HepG2 (cell line): Measurements from ENCODE around the gene TEKT5. TPM values are rescaled to one million over a fixed set of nuclear protein-coding genes. Genes with fewer than 3 reads are reported as not detected.

Experiments
- AHR ChIP-seq: IDR thresholded peaks from 2 replicates; pipeline ENCODE4 v1.6.1; 2018; ENCODE audit warnings: missing genetic modification reagents, missing compliant biosample characterization
- ASH2L ChIP-seq: fragments of 300-600, 200-600 bp; sonication (generic); IDR thresholded peaks from 2 replicates; pipeline ENCODE4 v1.7.0; 2017; ENCODE audit warnings: low read depth, mild to moderate bottlenecking, moderate library complexity, mixed read lengths, low read length; ENCODE audit not compliant: insufficient read length
- DMAP1 ChIP-seq: IDR thresholded peaks from 2 replicates; pipeline ENCODE4 v1.6.1; 2016
- KDM4B ChIP-seq: sonication (generic); formaldehyde crosslinking; IDR thresholded peaks from 2 replicates; pipeline ENCODE4 v1.4.0; 2020; ENCODE audit warnings: missing genetic modification reagents
- KDM6A ChIP-seq: IDR thresholded peaks from 2 replicates; pipeline ENCODE4 v1.6.1; 2016; ENCODE audit warnings: low read depth
- MED13 ChIP-seq: sonication (generic); formaldehyde crosslinking; IDR thresholded peaks from 2 replicates; pipeline ENCODE4 v1.5.0; 2020; ENCODE audit warnings: missing genetic modification reagents
- NCOA2 ChIP-seq: sonication (generic); formaldehyde crosslinking; IDR thresholded peaks from 2 replicates; pipeline ENCODE4 v1.8.0; 2022; ENCODE audit warnings: inconsistent platforms
- NFIB ChIP-seq: sonication (generic); formaldehyde crosslinking; IDR thresholded peaks from 2 replicates; pipeline ENCODE4 v1.9.0; 2021; ENCODE audit warnings: missing genetic modification reagents, mild to moderate bottlenecking, borderline replicate concordance
- RAD21 ChIP-seq: fragments of 450-650 bp; formaldehyde crosslinking; IDR thresholded peaks from 2 replicates; pipeline ENCODE4 v1.5.0; 2020; ENCODE audit warnings: mild to moderate bottlenecking
- RBFOX2 ChIP-seq: fragments of 200-400 bp; formaldehyde crosslinking; IDR thresholded peaks from 2 replicates; pipeline ENCODE4 v1.6.1; 2017; ENCODE audit warnings: low read depth, mild to moderate bottlenecking, low read length
- RFX1 ChIP-seq: fragments of 450-650 bp; IDR thresholded peaks from 2 replicates; pipeline ENCODE4 v1.6.1; 2017
- RFX3 ChIP-seq: IDR thresholded peaks from 2 replicates; pipeline ENCODE4 v1.6.1; 2016; ENCODE audit warnings: missing biosample characterization, missing genetic modification reagents
- SETDB1 ChIP-seq: sonication (generic); formaldehyde crosslinking; IDR thresholded peaks from 2 replicates; pipeline ENCODE4 v1.5.1; 2020; ENCODE audit warnings: missing genetic modification reagents, mild to moderate bottlenecking, borderline replicate concordance
- SRSF9 ChIP-seq: fragments of 200-400 bp; formaldehyde crosslinking; IDR thresholded peaks from 2 replicates; pipeline ENCODE4 v1.6.1; 2018; ENCODE audit warnings: borderline replicate concordance, mild to moderate bottlenecking, low read depth, low read length; ENCODE audit not compliant: insufficient read depth, poor library complexity, severe bottlenecking
- TOPORS ChIP-seq: sonication (generic); formaldehyde crosslinking; IDR thresholded peaks from 2 replicates; pipeline ENCODE4 v1.8.0; 2023; ENCODE audit warnings: mild to moderate bottlenecking, missing genetic modification reagents
- ZNF224 ChIP-seq: sonication (generic); formaldehyde crosslinking; IDR thresholded peaks from 2 replicates; pipeline ENCODE4 v1.5.0; 2020; ENCODE audit warnings: mild to moderate bottlenecking, missing genetic modification reagents
- ZNF468 ChIP-seq: sonication (generic); formaldehyde crosslinking; IDR thresholded peaks from 2 replicates; pipeline ENCODE4 v1.8.0; 2022; ENCODE audit warnings: mild to moderate bottlenecking, moderate library complexity, missing genetic modification reagents
- ZNF619 ChIP-seq: sonication (generic); formaldehyde crosslinking; IDR thresholded peaks from 2 replicates; pipeline ENCODE4 v1.4.0; 2020; ENCODE audit warnings: mild to moderate bottlenecking, missing genetic modification reagents
- ZNF790 ChIP-seq: sonication (generic); formaldehyde crosslinking; IDR thresholded peaks from 2 replicates; pipeline ENCODE4 v1.8.0; 2022; ENCODE audit warnings: missing genetic modification reagents, mild to moderate bottlenecking, borderline replicate concordance
- polyA plus RNA-seq, 8 experiments: library from polyadenylated mRNA; depleted of rRNA in 3 of 8; stranded (reverse) in 7 of 8; unstranded in 1 of 8; fragments of >200 nt; fragmentation: Illumina TruSeq in 4 of 8; extraction: Trizol in 4 of 8; gene quantifications; 2 replicates each; pipeline versions ENCODE4 v1.2.1 to v1.2.3, GENCODE V29; 2011 to 2016; ENCODE audit warnings: low read depth in 4 of 8, missing spikeins in 1 of 8, mixed read lengths in 1 of 8; ENCODE audit not compliant: insufficient read depth in 1 of 8
- total RNA-seq, 5 experiments: library from RNA; depleted of rRNA; stranded (reverse); fragments of >200 nt; fragmentation: Illumina TruSeq; extraction: Trizol; gene quantifications; 2 replicates each; pipeline ENCODE4 v1.2.3, GENCODE V29; 2016; ENCODE audit warnings: low read depth in 1 of 5
- TF ChIP-seq, protein P1 (sequence below): sonication (generic); formaldehyde crosslinking; IDR thresholded peaks from 2 replicates; pipeline ENCODE4 v1.5.0; 2020; ENCODE audit warnings: mild to moderate bottlenecking, missing genetic modification reagents
- TF ChIP-seq, protein P2 (sequence below), 2 experiments: sonication (generic) in 1 of 2; formaldehyde crosslinking in 1 of 2; IDR thresholded peaks; 2 replicates each; pipeline versions ENCODE4 v1.5.1 to v1.6.1; 2011 to 2020; ENCODE audit warnings: borderline replicate concordance in 1 of 2, low read depth in 1 of 2, low read length in 1 of 2, mild to moderate bottlenecking in 1 of 2, missing genetic modification reagents in 1 of 2, moderate library complexity in 1 of 2
- TF ChIP-seq, protein P3 (sequence below): sonication (generic); formaldehyde crosslinking; IDR thresholded peaks from 2 replicates; pipeline ENCODE4 v1.8.0; 2022; ENCODE audit warnings: mild to moderate bottlenecking, missing genetic modification reagents, moderate library complexity
- TF ChIP-seq, protein P4 (sequence below): sonication (generic); formaldehyde crosslinking; IDR thresholded peaks from 2 replicates; pipeline ENCODE4; 2020; ENCODE audit warnings: missing genetic modification reagents, mild to moderate bottlenecking, borderline replicate concordance

The TEKT5 gene
- total and polyA plus RNA-seq, 2 of the 13 experiments (the other 11 are each of a cell fraction or from before 2014, with no cell fraction given), result 0.16 TPM; not detected in 1

DNA sequence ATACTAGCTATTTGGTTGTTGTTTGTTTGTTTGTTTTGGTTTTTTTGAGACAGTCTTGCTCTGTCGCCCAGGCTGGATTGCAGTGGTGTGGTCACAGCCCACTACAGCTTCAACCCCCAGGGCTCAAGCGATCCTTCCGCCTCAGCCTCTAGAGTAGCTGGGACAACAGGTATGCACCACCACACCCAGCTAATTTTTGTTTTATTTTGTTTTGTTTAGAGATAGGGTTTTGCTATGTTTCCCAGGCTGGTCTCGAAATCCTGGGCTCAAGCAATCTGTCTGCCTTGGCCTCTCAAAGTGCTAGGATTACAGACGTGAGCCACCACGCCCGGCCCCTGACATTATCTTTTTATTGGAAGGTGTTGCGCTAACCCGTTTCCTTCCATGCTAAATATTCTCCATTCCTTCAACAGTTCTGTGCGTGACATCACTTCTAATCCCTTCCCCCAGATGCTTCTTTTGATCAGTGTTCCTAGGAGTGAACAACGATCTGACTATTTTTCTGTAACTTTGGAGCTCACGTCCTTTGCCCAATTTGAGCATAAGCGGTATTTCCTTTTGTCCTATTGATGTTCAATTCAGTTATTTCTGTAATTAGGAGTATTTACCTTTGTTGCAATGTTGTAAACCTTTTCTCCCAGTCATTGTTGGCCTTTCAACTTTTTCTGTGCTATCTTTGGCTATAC lies 84.1 kb downstream of the TEKT5 start (continued):
- no peak for TF ChIP-seq NFIB (CRISPR knock-in tag)
- TF ChIP-seq ZNF224, result no peak; the same call in 1 of the 2 replicates
- TF ChIP-seq TOPORS, result no peak
- TF ChIP-seq RFX1, result no peak
- TF ChIP-seq ASH2L, result peak; percentile 97
- no peak for TF ChIP-seq ZNF468 (CRISPR knock-in tag)
- no peak for TF ChIP-seq SRSF9
- no peak for TF ChIP-seq RBFOX2
- no peak for TF ChIP-seq ZNF790 (CRISPR knock-in tag)
- TF ChIP-seq RAD21 (CRISPR knock-in tag), result no peak
- peak; percentile 7; the same call in 1 of the 2 replicates for TF ChIP-seq RFX3 (CRISPR knock-in tag)
- no peak for TF ChIP-seq DMAP1
- no peak for TF ChIP-seq KDM4B (CRISPR knock-in tag)
- peak; percentile 94 for TF ChIP-seq KDM6A (CRISPR knock-in tag)
- TF ChIP-seq SETDB1, result no peak
- TF ChIP-seq, protein P1, sequence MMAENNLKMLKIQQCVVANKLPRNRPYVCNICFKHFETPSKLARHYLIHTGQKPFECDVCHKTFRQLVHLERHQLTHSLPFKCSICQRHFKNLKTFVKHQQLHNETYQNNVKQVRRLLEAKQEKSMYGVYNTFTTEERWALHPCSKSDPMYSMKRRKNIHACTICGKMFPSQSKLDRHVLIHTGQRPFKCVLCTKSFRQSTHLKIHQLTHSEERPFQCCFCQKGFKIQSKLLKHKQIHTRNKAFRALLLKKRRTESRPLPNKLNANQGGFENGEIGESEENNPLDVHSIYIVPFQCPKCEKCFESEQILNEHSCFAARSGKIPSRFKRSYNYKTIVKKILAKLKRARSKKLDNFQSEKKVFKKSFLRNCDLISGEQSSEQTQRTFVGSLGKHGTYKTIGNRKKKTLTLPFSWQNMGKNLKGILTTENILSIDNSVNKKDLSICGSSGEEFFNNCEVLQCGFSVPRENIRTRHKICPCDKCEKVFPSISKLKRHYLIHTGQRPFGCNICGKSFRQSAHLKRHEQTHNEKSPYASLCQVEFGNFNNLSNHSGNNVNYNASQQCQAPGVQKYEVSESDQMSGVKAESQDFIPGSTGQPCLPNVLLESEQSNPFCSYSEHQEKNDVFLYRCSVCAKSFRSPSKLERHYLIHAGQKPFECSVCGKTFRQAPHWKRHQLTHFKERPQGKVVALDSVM (CRISPR knock-in tag), result peak; percentile 64
- peak; percentile 91 for TF ChIP-seq NCOA2 (CRISPR knock-in tag)
- TF ChIP-seq AHR (CRISPR knock-in tag), result no peak
- TF ChIP-seq, protein P2, sequence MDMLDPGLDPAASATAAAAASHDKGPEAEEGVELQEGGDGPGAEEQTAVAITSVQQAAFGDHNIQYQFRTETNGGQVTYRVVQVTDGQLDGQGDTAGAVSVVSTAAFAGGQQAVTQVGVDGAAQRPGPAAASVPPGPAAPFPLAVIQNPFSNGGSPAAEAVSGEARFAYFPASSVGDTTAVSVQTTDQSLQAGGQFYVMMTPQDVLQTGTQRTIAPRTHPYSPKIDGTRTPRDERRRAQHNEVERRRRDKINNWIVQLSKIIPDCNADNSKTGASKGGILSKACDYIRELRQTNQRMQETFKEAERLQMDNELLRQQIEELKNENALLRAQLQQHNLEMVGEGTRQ (IDR thresholded peaks at IDR 0.05; ENCODE audit: low read depth, low read length), result no peak
- TF ChIP-seq, protein P2 (CRISPR knock-in tag; IDR thresholded peaks at IDR 0.05; ENCODE audit: borderline replicate concordance), result no peak
- TF ChIP-seq ZNF619 (CRISPR knock-in tag), result no peak; the same call in 1 of the 2 replicates
- TF ChIP-seq MED13 (CRISPR knock-in tag), result no peak
- TF ChIP-seq, protein P3, sequence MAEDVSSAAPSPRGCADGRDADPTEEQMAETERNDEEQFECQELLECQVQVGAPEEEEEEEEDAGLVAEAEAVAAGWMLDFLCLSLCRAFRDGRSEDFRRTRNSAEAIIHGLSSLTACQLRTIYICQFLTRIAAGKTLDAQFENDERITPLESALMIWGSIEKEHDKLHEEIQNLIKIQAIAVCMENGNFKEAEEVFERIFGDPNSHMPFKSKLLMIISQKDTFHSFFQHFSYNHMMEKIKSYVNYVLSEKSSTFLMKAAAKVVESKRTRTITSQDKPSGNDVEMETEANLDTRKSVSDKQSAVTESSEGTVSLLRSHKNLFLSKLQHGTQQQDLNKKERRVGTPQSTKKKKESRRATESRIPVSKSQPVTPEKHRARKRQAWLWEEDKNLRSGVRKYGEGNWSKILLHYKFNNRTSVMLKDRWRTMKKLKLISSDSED (CRISPR knock-in tag), result no peak
- TF ChIP-seq, protein P4, sequence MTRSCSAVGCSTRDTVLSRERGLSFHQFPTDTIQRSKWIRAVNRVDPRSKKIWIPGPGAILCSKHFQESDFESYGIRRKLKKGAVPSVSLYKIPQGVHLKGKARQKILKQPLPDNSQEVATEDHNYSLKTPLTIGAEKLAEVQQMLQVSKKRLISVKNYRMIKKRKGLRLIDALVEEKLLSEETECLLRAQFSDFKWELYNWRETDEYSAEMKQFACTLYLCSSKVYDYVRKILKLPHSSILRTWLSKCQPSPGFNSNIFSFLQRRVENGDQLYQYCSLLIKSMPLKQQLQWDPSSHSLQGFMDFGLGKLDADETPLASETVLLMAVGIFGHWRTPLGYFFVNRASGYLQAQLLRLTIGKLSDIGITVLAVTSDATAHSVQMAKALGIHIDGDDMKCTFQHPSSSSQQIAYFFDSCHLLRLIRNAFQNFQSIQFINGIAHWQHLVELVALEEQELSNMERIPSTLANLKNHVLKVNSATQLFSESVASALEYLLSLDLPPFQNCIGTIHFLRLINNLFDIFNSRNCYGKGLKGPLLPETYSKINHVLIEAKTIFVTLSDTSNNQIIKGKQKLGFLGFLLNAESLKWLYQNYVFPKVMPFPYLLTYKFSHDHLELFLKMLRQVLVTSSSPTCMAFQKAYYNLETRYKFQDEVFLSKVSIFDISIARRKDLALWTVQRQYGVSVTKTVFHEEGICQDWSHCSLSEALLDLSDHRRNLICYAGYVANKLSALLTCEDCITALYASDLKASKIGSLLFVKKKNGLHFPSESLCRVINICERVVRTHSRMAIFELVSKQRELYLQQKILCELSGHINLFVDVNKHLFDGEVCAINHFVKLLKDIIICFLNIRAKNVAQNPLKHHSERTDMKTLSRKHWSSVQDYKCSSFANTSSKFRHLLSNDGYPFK, result no peak
